ENCODE results near the gene HCFC1.
A peak's percentile ranks its signal among the peaks of the same experiment; 100 is the strongest.

Gene HCFC1

DNA sequence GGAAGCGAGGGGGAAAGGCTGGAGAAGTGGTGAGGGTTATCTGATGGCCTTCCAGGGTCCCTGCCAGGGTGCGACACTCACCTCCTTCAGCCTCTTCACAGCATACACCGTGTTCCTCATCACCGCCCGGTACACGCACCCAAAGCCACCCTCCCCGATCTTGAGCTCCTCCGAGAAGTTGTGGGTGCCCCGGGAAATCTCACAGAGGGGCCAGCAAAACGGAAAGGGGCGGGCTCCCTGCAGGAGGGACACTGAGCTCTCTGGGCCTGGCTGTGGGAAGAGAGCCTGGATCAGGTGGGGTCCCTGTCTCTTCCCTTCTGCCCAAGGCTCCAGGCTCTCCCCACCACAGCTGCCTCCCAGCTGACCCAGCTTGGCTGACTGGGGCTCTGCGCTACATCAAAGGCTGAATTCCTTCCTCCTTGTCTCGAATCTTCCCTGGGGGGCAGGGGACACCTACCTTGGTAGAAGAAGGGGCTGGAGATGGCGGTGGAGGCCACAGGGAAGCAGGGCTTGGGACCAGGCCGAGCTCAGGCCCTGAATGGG, 47.0 kb upstream of the HCFC1 start:
- DNase-seq (ENCODE audit: low read depth): no peak
- TF ChIP-seq, protein P1, sequence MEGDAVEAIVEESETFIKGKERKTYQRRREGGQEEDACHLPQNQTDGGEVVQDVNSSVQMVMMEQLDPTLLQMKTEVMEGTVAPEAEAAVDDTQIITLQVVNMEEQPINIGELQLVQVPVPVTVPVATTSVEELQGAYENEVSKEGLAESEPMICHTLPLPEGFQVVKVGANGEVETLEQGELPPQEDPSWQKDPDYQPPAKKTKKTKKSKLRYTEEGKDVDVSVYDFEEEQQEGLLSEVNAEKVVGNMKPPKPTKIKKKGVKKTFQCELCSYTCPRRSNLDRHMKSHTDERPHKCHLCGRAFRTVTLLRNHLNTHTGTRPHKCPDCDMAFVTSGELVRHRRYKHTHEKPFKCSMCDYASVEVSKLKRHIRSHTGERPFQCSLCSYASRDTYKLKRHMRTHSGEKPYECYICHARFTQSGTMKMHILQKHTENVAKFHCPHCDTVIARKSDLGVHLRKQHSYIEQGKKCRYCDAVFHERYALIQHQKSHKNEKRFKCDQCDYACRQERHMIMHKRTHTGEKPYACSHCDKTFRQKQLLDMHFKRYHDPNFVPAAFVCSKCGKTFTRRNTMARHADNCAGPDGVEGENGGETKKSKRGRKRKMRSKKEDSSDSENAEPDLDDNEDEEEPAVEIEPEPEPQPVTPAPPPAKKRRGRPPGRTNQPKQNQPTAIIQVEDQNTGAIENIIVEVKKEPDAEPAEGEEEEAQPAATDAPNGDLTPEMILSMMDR (IDR thresholded peaks at IDR 0.05; ENCODE audit: control insufficient read depth, insufficient read depth, low read depth, low read length, missing control alignments): no peak
- H3K4me3 ChIP-seq (ENCODE audit: control insufficient read depth, low read depth, low read length): peak overlapping the region; percentile 44

- H3K4me3 ChIP-seq (ENCODE audit: control insufficient read depth, low read depth, low read length): peak overlapping the region; percentile 44
- TF ChIP-seq, protein P1 (IDR thresholded peaks at IDR 0.05; ENCODE audit: control insufficient read depth, insufficient read depth, low read depth, low read length, missing control alignments): no peak
- no peak for DNase-seq (ENCODE audit: low read depth)
Observed at GRCh38 chrX:154017766-154018517, 46.3 kb upstream of the HCFC1 start.

- DNase-seq (ENCODE audit: low read depth): no peak
- no peak overlapping the region for H3K4me3 ChIP-seq (ENCODE audit: control insufficient read depth, low read depth, low read length)
- TF ChIP-seq, protein P1 (IDR thresholded peaks at IDR 0.05; ENCODE audit: control insufficient read depth, insufficient read depth, low read depth, low read length, missing control alignments): no peak
Observed at GRCh38 chrX:154016366-154017076, 44.9 kb upstream of the HCFC1 start.

GRCh38 chrX:154015581-154016264, 44.1 kb upstream of the HCFC1 start:
- no peak for DNase-seq (ENCODE audit: low read depth)
- TF ChIP-seq, protein P1 (IDR thresholded peaks at IDR 0.05; ENCODE audit: control insufficient read depth, insufficient read depth, low read depth, low read length, missing control alignments): no peak
- no peak overlapping the region for H3K4me3 ChIP-seq (ENCODE audit: control insufficient read depth, low read depth, low read length)

DNA sequence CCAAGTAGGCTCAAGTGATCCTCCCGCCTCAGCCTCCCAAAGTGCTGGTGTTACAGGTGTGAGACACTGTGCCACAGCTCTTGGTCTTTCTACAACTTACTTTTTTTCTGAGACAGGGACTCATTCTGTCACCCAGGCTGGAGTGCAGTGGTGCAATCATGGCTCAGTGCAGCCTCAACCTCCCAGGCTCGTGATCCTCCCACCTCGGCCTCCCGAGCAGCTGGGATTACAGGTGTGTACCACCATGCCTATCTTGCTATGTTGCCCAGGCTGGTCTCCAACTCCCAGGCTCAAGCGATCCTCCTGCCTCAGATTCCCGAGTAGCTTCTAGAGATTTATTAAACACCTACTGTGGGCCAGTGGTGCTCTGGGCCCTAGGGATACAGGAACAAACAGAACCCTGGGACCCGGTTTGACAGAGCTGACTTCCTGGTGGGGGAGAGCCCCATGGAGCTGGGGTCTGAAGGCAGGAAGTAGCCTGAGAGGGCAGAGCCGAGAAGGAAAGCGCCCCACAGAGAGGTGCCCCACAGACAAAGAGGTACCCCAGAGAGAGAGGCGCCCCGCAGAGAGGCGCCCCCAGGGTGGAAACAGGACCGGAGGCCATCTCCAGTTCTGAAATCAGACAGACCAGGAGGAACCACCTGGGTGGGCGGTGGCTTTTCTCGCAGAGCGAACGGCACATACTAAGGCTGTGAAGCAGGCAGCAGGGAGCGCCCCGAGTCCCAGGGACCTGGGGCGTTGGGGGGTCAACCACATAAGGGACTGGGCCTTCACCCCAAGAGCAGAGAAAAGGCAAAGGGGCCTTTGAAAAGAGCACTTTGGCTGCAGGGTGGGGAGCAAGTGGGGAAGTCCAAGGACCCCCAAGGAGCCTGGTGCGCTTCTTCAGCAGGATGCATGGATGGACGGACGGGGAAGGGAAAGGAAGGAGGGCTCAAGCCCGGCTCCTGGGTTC, 43.1 kb upstream of the HCFC1 start:
- TF ChIP-seq, protein P1 (IDR thresholded peaks at IDR 0.05; ENCODE audit: control insufficient read depth, insufficient read depth, low read depth, low read length, missing control alignments): no peak
- no peak overlapping the region for H3K4me3 ChIP-seq (ENCODE audit: control insufficient read depth, low read depth, low read length)
- no peak for DNase-seq (ENCODE audit: low read depth)

Measured in AG09309 (cell line).